Thyroid gland (tissue), 4 donors: ENCODE measurements around the gene MYH10. TPM values are rescaled to one million over a fixed set of nuclear protein-coding genes. Genes with fewer than 3 reads are reported as not detected.

Experiments
- DNase-seq, 2 donors: peaks; one replicate each; pipeline ENCODE4 v3.0.0-alpha.2; 2019
- H3K27ac ChIP-seq, 3 donors: fragments of 200-600 bp; sonication (generic); 1 replicate in 2 of 3; 2 replicates in 1 of 3; pipeline ENCODE4 v1.5.1; 2016 to 2019; ENCODE audit warnings: mild to moderate bottlenecking in 1 of 3, moderate library complexity in 1 of 3
- H3K27me3 ChIP-seq: fragments of 200-600 bp; sonication (generic); one replicate; pipeline ENCODE4 v1.5.1; 2019
- H3K36me3 ChIP-seq, 2 donors: fragments of 200-600 bp; sonication (generic); one replicate each; pipeline ENCODE4 v1.5.1; 2016 to 2019
- H3K4me1 ChIP-seq, 2 donors: fragments of 200-600 bp; sonication (generic); one replicate each; pipeline ENCODE4 v1.5.1; 2017 to 2019
- H3K4me3 ChIP-seq, 3 donors: fragments of 200-600 bp; sonication (generic); replicated peaks in 1 of 3; 1 replicate in 2 of 3; 2 replicates in 1 of 3; pipeline ENCODE4 v1.5.1; 2016; ENCODE audit warnings: mild to moderate bottlenecking in 1 of 3
- H3K9me3 ChIP-seq: fragments of 200-600 bp; sonication (generic); one replicate; pipeline ENCODE4 v1.5.1; 2017
- CTCF ChIP-seq, 6 experiments: fragments of 200-600 bp in 3 of 6; fragments of 450-650 bp in 3 of 6; sonication (generic) in 3 of 6; IDR thresholded peaks; one replicate each; pipeline ENCODE4 v1.5.1; 2016 to 2019; ENCODE audit warnings: antibody characterized with exemption in 6 of 6, mild to moderate bottlenecking in 2 of 6, inconsistent platforms in 1 of 6, moderate library complexity in 1 of 6
- POLR2A ChIP-seq, 2 donors: fragments of 450-650 bp; IDR thresholded peaks; one replicate each; pipeline ENCODE4 v1.6.1; 2017; ENCODE audit warnings: antibody characterized with exemption in 2 of 2, mild to moderate bottlenecking in 2 of 2, moderate library complexity in 1 of 2
- WGBS, 2 donors: methylation state at CpG; one replicate each; pipeline ENCODE4 v1.1.5; 2017; 5-methylcytosine and 5-hydroxymethylcytosine counted together
- intact Hi-C: fragments of 100-400 bp; cut with DNase I; formaldehyde crosslinking; loops from one replicate; pipeline ENCODE4 v1.15.1; 2023
- total RNA-seq, 4 donors: library from RNA; depleted of rRNA; stranded (reverse); fragments of >200 nt; gene quantifications; one replicate each; pipeline ENCODE4 v1.2.3, GENCODE V29; 2016

MYH10 gene
- total RNA-seq, 4 donors from 2014 or later = 40.8 to 72.2 (median 44.2) TPM

GRCh38 chr17:8438441-8438840 lies 192.1 kb downstream of the MYH10 start:
- H3K4me3 ChIP-seq = no peak overlapping the region
- no peak overlapping the region for H3K27ac ChIP-seq
- no peaks in the 10 kb centered on the region for H3K27me3 ChIP-seq
- DNase-seq = no peak
- peaks cover 4 to 10% of the 10 kb centered on the region in 2 donors for H3K4me1 ChIP-seq
- TF ChIP-seq POLR2A (IDR thresholded peaks at IDR 0.05) (no peak), CTCF (IDR thresholded peaks at IDR 0.05) (no peak)
- H3K36me3 ChIP-seq = peaks cover 3 to 4% of the 10 kb centered on the region in 2 donors
- intact Hi-C loops = no loop called here
- H3K9me3 ChIP-seq = no peaks in the 10 kb centered on the region
- WGBS, 2 donors = 89% methylated on average over 5 of the region's 5 CpGs

GRCh38 chr17:8436844-8437171 lies 193.7 kb downstream of the MYH10 start:
- Histone ChIP-seq H3K4me1 (peaks cover 0 to 10% of the 10 kb centered on the region in 2 donors), H3K36me3 (peaks cover 3 to 4% of the 10 kb centered on the region in 2 donors), H3K27me3 (no peaks in the 10 kb centered on the region), H3K4me3 (peak overlapping the region; percentile 76 to 92 (median 78)), H3K27ac (peak overlapping the region; percentile 1 to 99 (median 99)), H3K9me3 (no peaks in the 10 kb centered on the region)
- no peak for DNase-seq
- TF ChIP-seq POLR2A (IDR thresholded peaks at IDR 0.05) (no peak), CTCF (IDR thresholded peaks at IDR 0.05) (no peak)
- WGBS, 2 donors = 17 to 18% methylated on average over 5 of the region's 5 CpGs
- intact Hi-C loops = no loop called here

GRCh38 chr17:8436169-8436843 lies 194.2 kb downstream of the MYH10 start:
- H3K36me3 ChIP-seq = peaks cover 3 to 4% of the 10 kb centered on the region in 2 donors
- H3K27ac ChIP-seq = peak overlapping the region; percentile 95 to 99 (median 99)
- H3K4me3 ChIP-seq = peak overlapping the region; percentile 76 to 92 (median 78)
- peaks cover 0 to 10% of the 10 kb centered on the region in 2 donors for H3K4me1 ChIP-seq
- H3K9me3 ChIP-seq = no peaks in the 10 kb centered on the region
- intact Hi-C loops = no loop called here
- 1 to 4% methylated on average over 20 to 21 of the region's 43 CpGs for WGBS, 2 donors
- DNase-seq = peak; percentile 61 to 66
- H3K27me3 ChIP-seq = no peaks in the 10 kb centered on the region
- TF ChIP-seq CTCF (IDR thresholded peaks at IDR 0.05) (peak in 1 of 6 experiments; percentile 3), POLR2A (IDR thresholded peaks at IDR 0.05) (no peak)

- peak within 1 kb of the TSS; percentile 76 to 92 (median 78) for H3K4me3 ChIP-seq
- peaks cover 0 to 10% of the 10 kb centered on the region in 2 donors for H3K4me1 ChIP-seq
- 13 to 16% methylated on average over 10 of the region's 68 CpGs for WGBS, 2 donors
- TF ChIP-seq CTCF (IDR thresholded peaks at IDR 0.05) (no peak), POLR2A (IDR thresholded peaks at IDR 0.05) (peak; percentile 97 to 99)
- no peaks in the 10 kb centered on the region for H3K27me3 ChIP-seq
- H3K9me3 ChIP-seq = no peaks in the 10 kb centered on the region
- H3K36me3 ChIP-seq = peaks cover 3 to 4% of the 10 kb centered on the region in 2 donors
- intact Hi-C loops = no loop called here
- peak within 1 kb of the TSS; percentile 95 to 99 (median 99) for H3K27ac ChIP-seq
- DNase-seq = peak; percentile 99
Measured at GRCh38 chr17:8435245-8436168, 195.0 kb downstream of the MYH10 start, which contains the start of gene NDEL1. TSS of gene NDEL1 (plus strand) at chr17:8435884. CDS start at chr17:8444272, 8,388 bp downstream.
